ENCODE measurements around the gene SARS2. TPM values are rescaled to one million over a fixed set of nuclear protein-coding genes. Genes with fewer than 3 reads are reported as not detected.
"Not testable (repeated sequence)": the region's sequence is repeated elsewhere in the genome, so short reads cannot be mapped to it uniquely, and the experiment has no call there.

Gene SARS2
- total RNA-seq, 1 donor from 2014 or later: 45.8 TPM

DNA sequence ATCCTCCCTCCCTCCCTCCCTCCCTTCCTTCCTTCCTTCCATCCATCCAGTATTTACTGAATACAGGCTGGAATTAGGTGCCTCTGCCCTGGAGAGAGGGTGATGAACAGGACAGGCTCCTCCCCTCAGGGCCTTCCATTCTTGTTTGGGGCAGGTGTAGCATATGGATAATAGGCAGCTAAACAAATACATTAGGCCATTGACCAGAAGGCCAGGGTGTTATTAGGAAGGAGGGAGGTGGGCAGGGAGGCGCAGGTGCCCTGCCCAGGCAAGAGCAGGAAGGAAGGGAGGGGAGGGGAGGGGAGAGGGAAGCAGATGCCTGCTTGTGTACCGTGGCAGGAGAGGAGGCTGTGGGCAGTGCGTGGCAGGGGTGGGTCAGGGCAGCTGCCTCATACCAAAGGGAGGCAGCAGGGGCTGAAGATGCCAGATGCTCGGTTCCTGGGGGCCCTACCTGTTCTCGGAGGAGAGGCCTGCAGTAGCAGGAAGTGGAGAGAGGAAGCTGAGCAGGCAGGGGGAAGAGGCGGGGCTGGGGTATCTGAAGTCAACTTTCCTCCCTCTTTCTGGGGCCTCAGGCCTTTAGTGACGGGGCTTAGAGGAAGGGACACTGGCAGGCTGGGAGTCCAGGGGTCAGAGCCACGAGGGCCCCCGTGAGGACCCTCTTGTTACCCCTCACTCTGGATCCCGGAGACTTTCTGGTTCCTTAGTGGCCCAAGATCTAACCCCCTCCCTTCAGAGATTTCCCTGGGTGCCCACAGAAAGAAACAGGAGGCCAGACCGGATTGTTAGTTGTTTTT lies 52.6 kb downstream of the SARS2 start, which contains the start of gene RINL:
TSS of gene RINL (minus strand) at position 495 of the 794 bp plus-strand sequence. CDS start 1,533 bp downstream, outside the sequence.
- Histone ChIP-seq H3K36me3 (no peaks in the 10 kb centered on the region), H3K4me3 (no peak within 1 kb of the TSS), H3F3A (ENCODE audit: low read depth) (peaks cover 2% of the 10 kb centered on the region), H3K27me3 (no peaks in the 10 kb centered on the region), H3K9ac (no peak within 1 kb of the TSS), H4K20me1 (ENCODE audit: low read depth) (no peaks in the 10 kb centered on the region), H3K27ac (no peak within 1 kb of the TSS), H2AFZ (replicated peaks) (no peak within 1 kb of the TSS), H3K79me2 (ENCODE audit: low read depth) (no peaks in the 10 kb centered on the region), H3K4me2 (peak within 1 kb of the TSS; percentile 15), H3K9me3 (ENCODE audit: low read depth) (no peaks in the 10 kb centered on the region), H3K4me1 (peaks cover 8% of the 10 kb centered on the region)
- DNase-seq (ENCODE audit: low spot score): no peak
- TF ChIP-seq EZH2 (IDR thresholded peaks at IDR 0.05) (no peak), EZH2phosphoT487 (IDR thresholded peaks at IDR 0.05) (no peak)
- TF ChIP-seq, protein P1, sequence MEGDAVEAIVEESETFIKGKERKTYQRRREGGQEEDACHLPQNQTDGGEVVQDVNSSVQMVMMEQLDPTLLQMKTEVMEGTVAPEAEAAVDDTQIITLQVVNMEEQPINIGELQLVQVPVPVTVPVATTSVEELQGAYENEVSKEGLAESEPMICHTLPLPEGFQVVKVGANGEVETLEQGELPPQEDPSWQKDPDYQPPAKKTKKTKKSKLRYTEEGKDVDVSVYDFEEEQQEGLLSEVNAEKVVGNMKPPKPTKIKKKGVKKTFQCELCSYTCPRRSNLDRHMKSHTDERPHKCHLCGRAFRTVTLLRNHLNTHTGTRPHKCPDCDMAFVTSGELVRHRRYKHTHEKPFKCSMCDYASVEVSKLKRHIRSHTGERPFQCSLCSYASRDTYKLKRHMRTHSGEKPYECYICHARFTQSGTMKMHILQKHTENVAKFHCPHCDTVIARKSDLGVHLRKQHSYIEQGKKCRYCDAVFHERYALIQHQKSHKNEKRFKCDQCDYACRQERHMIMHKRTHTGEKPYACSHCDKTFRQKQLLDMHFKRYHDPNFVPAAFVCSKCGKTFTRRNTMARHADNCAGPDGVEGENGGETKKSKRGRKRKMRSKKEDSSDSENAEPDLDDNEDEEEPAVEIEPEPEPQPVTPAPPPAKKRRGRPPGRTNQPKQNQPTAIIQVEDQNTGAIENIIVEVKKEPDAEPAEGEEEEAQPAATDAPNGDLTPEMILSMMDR (IDR thresholded peaks at IDR 0.05): no peak
- Mint-ChIP-seq H3K4me1 (peaks cover 12% of the 10 kb centered on the region), H3K36me3 (no peaks in the 10 kb centered on the region), H3K27ac (peak within 1 kb of the TSS; percentile 54), H3K9me3 (no peaks in the 10 kb centered on the region), H3K4me3 (peak within 1 kb of the TSS; percentile 13), H3K27me3 (ENCODE audit: insufficient read depth, low read depth) (peaks cover 10% of the 10 kb centered on the region)

DNA sequence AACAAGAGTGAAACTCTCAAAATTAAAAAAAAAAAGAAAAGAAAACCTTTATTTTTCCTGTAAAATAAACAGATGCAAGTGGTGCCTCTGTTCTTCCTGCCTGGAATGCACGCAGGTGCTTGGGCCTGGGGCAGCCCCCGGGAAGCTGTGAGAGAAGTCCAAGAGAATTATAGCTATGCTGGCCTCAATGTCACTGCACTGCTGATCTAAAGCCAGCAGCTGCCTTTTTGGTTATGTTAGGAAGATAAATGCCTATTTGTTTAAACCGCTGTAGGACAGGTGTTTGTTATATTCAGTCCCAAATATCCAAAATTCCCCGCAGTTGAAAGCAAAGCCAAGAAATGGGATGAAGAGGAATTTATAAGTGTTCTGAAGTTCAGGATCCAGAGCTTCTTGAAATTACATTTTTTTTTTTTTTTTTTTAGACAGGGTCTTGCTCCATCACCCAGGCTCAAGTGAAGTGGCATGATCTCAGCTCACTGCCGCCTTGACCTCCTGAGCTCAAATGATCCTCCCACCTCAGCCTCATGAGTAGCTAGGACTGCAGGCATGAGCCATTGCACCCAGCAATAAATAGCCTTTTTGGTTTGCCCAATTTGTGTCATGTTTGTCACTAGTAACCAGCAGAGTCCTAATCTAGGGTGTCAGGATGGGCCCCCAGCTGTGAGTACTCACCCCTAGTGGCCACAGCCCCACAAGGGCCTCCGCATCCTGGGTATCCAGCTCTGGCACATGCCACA lies 54.7 kb downstream of the SARS2 start:
- H3K27me3 Mint-ChIP-seq (ENCODE audit: insufficient read depth, low read depth): peaks cover 10% of the 10 kb centered on the region
- Histone ChIP-seq H3F3A (ENCODE audit: low read depth) (peaks cover 2% of the 10 kb centered on the region), H3K4me2 (no peak overlapping the region), H3K4me3 (no peak overlapping the region), H4K20me1 (ENCODE audit: low read depth) (no peaks in the 10 kb centered on the region), H3K9me3 (ENCODE audit: low read depth) (no peaks in the 10 kb centered on the region), H3K9ac (no peak overlapping the region), H3K27me3 (no peaks in the 10 kb centered on the region), H3K79me2 (ENCODE audit: low read depth) (no peaks in the 10 kb centered on the region), H3K4me1 (peaks cover 8% of the 10 kb centered on the region), H3K36me3 (no peaks in the 10 kb centered on the region), H2AFZ (replicated peaks) (no peak overlapping the region), H3K27ac (no peak overlapping the region)
- TF ChIP-seq EZH2phosphoT487 (IDR thresholded peaks at IDR 0.05): no peak
- TF ChIP-seq, protein P1 (IDR thresholded peaks at IDR 0.05): no peak
- TF ChIP-seq EZH2 (IDR thresholded peaks at IDR 0.05): no peak
- no peaks in the 10 kb centered on the region for H3K9me3 Mint-ChIP-seq
- no peak overlapping the region for H3K4me3 Mint-ChIP-seq
- no peak overlapping the region for H3K27ac Mint-ChIP-seq
- no peaks in the 10 kb centered on the region for H3K36me3 Mint-ChIP-seq
- H3K4me1 Mint-ChIP-seq: peaks cover 12% of the 10 kb centered on the region
- DNase-seq (ENCODE audit: low spot score): no peak

DNA sequence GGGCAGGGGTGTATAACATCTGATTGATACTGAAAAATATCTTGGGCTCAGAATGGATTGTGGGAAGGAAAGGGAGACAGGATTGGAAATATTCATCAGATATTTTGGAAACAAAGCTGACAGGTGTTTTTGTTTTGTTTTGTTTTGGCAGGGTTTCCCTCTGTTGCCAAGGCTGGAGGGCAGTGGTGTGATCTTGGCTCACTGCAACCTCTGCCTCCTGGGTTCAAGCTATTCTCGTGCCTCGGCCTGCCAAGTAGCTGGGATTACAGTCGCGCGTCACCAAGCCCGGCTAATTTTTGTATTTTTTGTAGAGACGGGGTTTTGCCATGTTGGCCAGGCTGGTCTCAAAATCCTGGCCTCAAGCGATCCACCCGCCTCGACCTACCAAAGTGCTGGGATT lies 57.2 kb downstream of the SARS2 start:
- Mint-ChIP-seq H3K27ac (peak overlapping the region; percentile 9), H3K27me3 (ENCODE audit: insufficient read depth, low read depth) (peaks cover 14% of the 10 kb centered on the region), H3K4me1 (peaks cover 15% of the 10 kb centered on the region)
- H3K36me3 Mint-ChIP-seq; H3F3A ChIP-seq (ENCODE audit: low read depth); H3K9me3 ChIP-seq (ENCODE audit: low read depth); H4K20me1 ChIP-seq (ENCODE audit: low read depth); DNase-seq (ENCODE audit: low spot score); H2AFZ ChIP-seq (replicated peaks); H3K36me3 ChIP-seq; H3K9ac ChIP-seq; H3K4me3 ChIP-seq; H3K79me2 ChIP-seq (ENCODE audit: low read depth); H3K27ac ChIP-seq; H3K4me3 Mint-ChIP-seq; H3K9me3 Mint-ChIP-seq; H3K4me2 ChIP-seq: not testable (repeated sequence)
- Histone ChIP-seq H3K27me3 (peaks cover 17% of the 10 kb centered on the region), H3K4me1 (peaks cover 11% of the 10 kb centered on the region)
